ENCODE data around the gene LTB4R.

LTB4R gene

GRCh38 chr14:24285351-24285750 lies 26.0 kb upstream of the LTB4R start:
- DNase-seq (ENCODE audit: low read depth, low spot score), result peak; percentile 19
- no peak for TF ChIP-seq CTCF (IDR thresholded peaks at IDR 0.05; ENCODE audit: insufficient read depth, low read length, missing control alignments)
- ChIA-PET CTCF (interaction anchor here (1.6 to 3.1 kb wide), 3 partner anchors 12 to 22 kb away, joined by 6 to 20 read pairs (median 12); partner anchors contain the start of genes CIDEB and RABGGTA), POLR2A (no interaction called here)
- no peak overlapping the region for H3K4me3 ChIP-seq (ENCODE audit: low read depth, low read length)

- no peak for DNase-seq (ENCODE audit: low read depth, low spot score)
- ChIA-PET POLR2A (no interaction called here), CTCF (interaction anchor here (3.1 kb wide), 1 partner anchor 11 kb away, joined by 20 read pairs; no protein-coding TSS in a partner anchor)
- no peak for TF ChIP-seq CTCF (IDR thresholded peaks at IDR 0.05; ENCODE audit: insufficient read depth, low read length, missing control alignments)
- H3K4me3 ChIP-seq (ENCODE audit: low read depth, low read length), result no peak overlapping the region
Measured at GRCh38 chr14:24286996-24287395, 24.3 kb upstream of the LTB4R start.

DNA sequence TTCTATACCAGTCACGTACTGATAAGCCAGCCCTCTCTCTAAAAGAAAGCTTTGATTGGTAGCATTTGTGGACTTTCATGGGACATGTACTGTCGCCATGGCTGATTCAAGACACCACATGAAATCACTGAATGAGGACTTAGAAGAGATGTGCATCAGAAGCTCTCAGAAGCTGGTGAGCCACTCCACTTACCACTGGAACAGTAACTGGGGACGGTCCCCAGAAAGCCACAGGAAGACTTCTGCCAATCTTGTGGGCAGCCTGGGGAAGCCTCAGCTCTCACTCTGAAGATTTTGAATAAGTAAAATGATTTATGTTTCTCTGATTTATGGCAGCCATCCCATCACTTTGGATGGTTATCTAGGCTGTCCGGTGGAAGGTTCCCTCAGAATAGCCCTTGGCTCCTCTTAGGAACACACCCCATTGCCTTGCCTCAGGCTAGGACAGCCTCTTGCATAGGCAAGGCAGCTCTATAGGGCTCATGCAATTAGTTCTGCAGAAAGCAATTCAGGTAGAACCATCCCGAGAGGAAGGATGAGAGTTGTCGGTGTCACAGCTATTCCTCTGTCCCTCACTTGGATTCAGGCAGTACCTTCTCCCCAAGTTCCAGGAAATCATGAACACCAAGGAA lies 21.5 kb upstream of the LTB4R start:
- no peak overlapping the region for H3K4me3 ChIP-seq (ENCODE audit: low read depth, low read length)
- no peak for TF ChIP-seq CTCF (IDR thresholded peaks at IDR 0.05; ENCODE audit: insufficient read depth, low read length, missing control alignments)
- CTCF ChIA-PET, result interaction anchor here (1.3 to 5.2 kb wide), 4 partner anchors 9 to 47 kb away, joined by 3 to 34 read pairs (median 6); partner anchors contain the start of genes CIDEB and TINF2
- POLR2A ChIA-PET, result no interaction called here
- DNase-seq (ENCODE audit: low read depth, low spot score), result no peak

DNA sequence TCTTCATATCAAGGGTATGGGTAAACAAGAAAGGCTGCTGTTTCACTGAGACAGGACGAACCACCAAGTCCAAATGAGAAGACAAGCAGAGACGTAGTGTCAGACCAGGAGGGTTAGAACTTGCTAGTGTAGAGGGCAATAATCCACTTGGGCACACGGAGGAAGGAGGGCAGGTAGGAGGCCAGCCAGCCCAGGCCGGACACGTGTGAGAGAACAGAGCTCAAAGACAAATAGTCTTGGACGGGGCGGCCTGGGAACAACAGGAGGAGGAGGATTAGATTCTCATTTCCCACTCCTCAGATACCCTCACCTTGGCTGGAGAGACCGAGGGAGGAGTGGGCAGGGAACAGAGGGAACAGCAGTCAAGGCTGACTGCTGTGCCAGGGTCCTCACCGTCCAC lies 20.6 kb upstream of the LTB4R start:
- ChIA-PET CTCF (interaction anchor here (0.9 to 5.2 kb wide), 4 partner anchors 8 to 48 kb away, joined by 3 to 34 read pairs (median 6); partner anchors contain the start of genes CIDEB and TINF2), POLR2A (no interaction called here)
- DNase-seq (ENCODE audit: low read depth, low spot score), result no peak
- no peak overlapping the region for H3K4me3 ChIP-seq (ENCODE audit: low read depth, low read length)
- TF ChIP-seq CTCF (IDR thresholded peaks at IDR 0.05; ENCODE audit: insufficient read depth, low read length, missing control alignments), result no peak

GRCh38 chr14:24291446-24292117 lies 19.7 kb upstream of the LTB4R start:
- DNase-seq (ENCODE audit: low read depth, low spot score), result no peak
- H3K4me3 ChIP-seq (ENCODE audit: low read depth, low read length), result no peak overlapping the region
- ChIA-PET CTCF (interaction anchor here (1.6 to 5.2 kb wide), 5 partner anchors 9 to 76 kb away, joined by 4 to 34 read pairs (median 13); partner anchors contain the start of genes CIDEB, MDP1 and TINF2), POLR2A (no interaction called here)
- TF ChIP-seq CTCF (IDR thresholded peaks at IDR 0.05; ENCODE audit: insufficient read depth, low read length, missing control alignments), result no peak

- ChIA-PET POLR2A (no interaction called here), CTCF (interaction anchor here (1.0 to 5.2 kb wide), 7 partner anchors 9 to 76 kb away, joined by 3 to 34 read pairs (median 4); partner anchors contain the start of genes CIDEB, GMPR2, MDP1 and TINF2)
- no peak overlapping the region for H3K4me3 ChIP-seq (ENCODE audit: low read depth, low read length)
- DNase-seq (ENCODE audit: low read depth, low spot score), result no peak
- no peak for TF ChIP-seq CTCF (IDR thresholded peaks at IDR 0.05; ENCODE audit: insufficient read depth, low read length, missing control alignments)
Measured at GRCh38 chr14:24292118-24292807, 19.0 kb upstream of the LTB4R start.

All from AG04449 (cell line).